Measurements from ENCODE around the gene PLLP. TPM values are rescaled to one million over a fixed set of nuclear protein-coding genes. Genes with fewer than 3 reads are reported as not detected.

Gene PLLP
- polyA plus RNA-seq, 1 donor from 2014 or later, result not detected

- Histone ChIP-seq H3K27ac (ENCODE audit: low read length) (peak overlapping the region; percentile 81), H3K4me3 (ENCODE audit: low read length) (peak overlapping the region; percentile 65), H3K9me2 (ENCODE audit: insufficient read depth, low read length) (no peaks in the 10 kb centered on the region), H3K27me3 (ENCODE audit: insufficient read depth, low read depth, low read length) (no peaks in the 10 kb centered on the region), H3F3A (ENCODE audit: insufficient read depth, low read length, poor library complexity, severe bottlenecking) (no peaks in the 10 kb centered on the region), H2AFZ (ENCODE audit: low read depth, low read length) (peak overlapping the region; percentile 78), H3K4me2 (ENCODE audit: low read length) (peak overlapping the region; percentile 35), H3K79me2 (replicated peaks; ENCODE audit: insufficient read depth, low read length) (no peaks in the 10 kb centered on the region), H3K9ac (ENCODE audit: low read length) (peak overlapping the region; percentile 71), H3K9me3 (ENCODE audit: low read length) (no peaks in the 10 kb centered on the region), H3K36me3 (ENCODE audit: insufficient read depth, low read length) (no peaks in the 10 kb centered on the region), H4K20me1 (ENCODE audit: insufficient read depth) (no peaks in the 10 kb centered on the region)
- TF ChIP-seq TAF1 (IDR thresholded peaks at IDR 0.05; ENCODE audit: low read depth), result peak; percentile 57
- no peak for TF ChIP-seq EZH2 (IDR thresholded peaks at IDR 0.05; ENCODE audit: borderline replicate concordance, insufficient read depth, low read length, poor library complexity, severe bottlenecking)
- TF ChIP-seq REST (IDR thresholded peaks at IDR 0.05; ENCODE audit: borderline replicate concordance), result peak; percentile 54
- peak; percentile 70 for TF ChIP-seq POLR2AphosphoS5 (IDR thresholded peaks at IDR 0.05)
- peak; percentile 99 for TF ChIP-seq SMC3 (conservative IDR thresholded peaks at IDR 0.05; ENCODE audit: poor library complexity)
- TF ChIP-seq RAD21 (conservative IDR thresholded peaks at IDR 0.05), result peak; percentile 100
- TF ChIP-seq MXI1 (conservative IDR thresholded peaks at IDR 0.05; ENCODE audit: poor library complexity, severe bottlenecking), result peak; percentile 71
- peak; percentile 100 for TF ChIP-seq CTCF (IDR thresholded peaks at IDR 0.05; ENCODE audit: poor library complexity, severe bottlenecking)
- peak; percentile 68 for TF ChIP-seq EP300 (conservative IDR thresholded peaks at IDR 0.05; ENCODE audit: poor library complexity, severe bottlenecking)
These were observed 16.1 kb upstream of the PLLP start for GRCh38 chr16:57300387-57301125.

- Histone ChIP-seq H3K36me3 (ENCODE audit: insufficient read depth, low read length) (no peaks in the 10 kb centered on the region), H3K9me2 (ENCODE audit: insufficient read depth, low read length) (no peaks in the 10 kb centered on the region), H2AFZ (ENCODE audit: low read depth, low read length) (peak overlapping the region; percentile 16), H3K27ac (ENCODE audit: low read length) (peak overlapping the region; percentile 69), H3K9ac (ENCODE audit: low read length) (peak overlapping the region; percentile 55), H4K20me1 (ENCODE audit: insufficient read depth) (no peaks in the 10 kb centered on the region), H3K79me2 (replicated peaks; ENCODE audit: insufficient read depth, low read length) (no peaks in the 10 kb centered on the region), H3K27me3 (ENCODE audit: insufficient read depth, low read depth, low read length) (no peaks in the 10 kb centered on the region), H3K4me3 (ENCODE audit: low read length) (peak overlapping the region; percentile 65), H3F3A (ENCODE audit: insufficient read depth, low read length, poor library complexity, severe bottlenecking) (no peaks in the 10 kb centered on the region), H3K9me3 (ENCODE audit: low read length) (no peaks in the 10 kb centered on the region), H3K4me2 (ENCODE audit: low read length) (peak overlapping the region; percentile 35)
- peak; percentile 25 for TF ChIP-seq REST (IDR thresholded peaks at IDR 0.05; ENCODE audit: borderline replicate concordance)
- peak; percentile 25 for TF ChIP-seq MXI1 (conservative IDR thresholded peaks at IDR 0.05; ENCODE audit: poor library complexity, severe bottlenecking)
- TF ChIP-seq EP300 (conservative IDR thresholded peaks at IDR 0.05; ENCODE audit: poor library complexity, severe bottlenecking), result no peak
- peak; percentile 45 for TF ChIP-seq TAF1 (IDR thresholded peaks at IDR 0.05; ENCODE audit: low read depth)
- TF ChIP-seq POLR2AphosphoS5 (IDR thresholded peaks at IDR 0.05), result peak; percentile 37
- no peak for TF ChIP-seq EZH2 (IDR thresholded peaks at IDR 0.05; ENCODE audit: borderline replicate concordance, insufficient read depth, low read length, poor library complexity, severe bottlenecking)
- TF ChIP-seq RAD21 (conservative IDR thresholded peaks at IDR 0.05), result no peak
- TF ChIP-seq CTCF (IDR thresholded peaks at IDR 0.05; ENCODE audit: poor library complexity, severe bottlenecking), result peak; percentile 57
- no peak for TF ChIP-seq SMC3 (conservative IDR thresholded peaks at IDR 0.05; ENCODE audit: poor library complexity)
These were observed 15.4 kb upstream of the PLLP start for GRCh38 chr16:57299719-57300386.

Measured in neural cell (in vitro differentiated cells).